Stimulated activated effector memory CD8-positive, alpha-beta T cell treated with anti-CD3 and anti-CD28 coated beads, Interleukin-12 subunit alpha, Interleukin-12 subunit beta, amount 100 ng/mL, for 72 hours (primary cell): ENCODE measurements around the gene ACR.
"Not testable (repeated sequence)": the region's sequence is repeated elsewhere in the genome, so short reads cannot be mapped to it uniquely, and the experiment has no call there.

Source experiments
- ATAC-seq: fragments of 150-1000 bp; cut with Tn5 transposase; 2 replicates; pipeline ENCODE4 v1.10.0; 2021
- DNase-seq, 2 donors: peaks; one replicate each; pipeline ENCODE4 v3.0.0; 2021 to 2022; ENCODE audit warnings: low spot score in 2 of 2
- H3K27ac Mint-ChIP-seq: one replicate; pipeline ENCODE4 v1.8.0; 2022; ENCODE audit warnings: mild to moderate bottlenecking, mixed read lengths
- H3K36me3 Mint-ChIP-seq: one replicate; pipeline ENCODE4 v1.8.0; 2022; ENCODE audit warnings: mild to moderate bottlenecking, mixed read lengths
- H3K4me1 Mint-ChIP-seq: one replicate; pipeline ENCODE4 v1.8.0; 2022; ENCODE audit warnings: mixed read lengths
- H3K4me3 Mint-ChIP-seq: one replicate; pipeline ENCODE4 v1.8.0; 2022; ENCODE audit warnings: mild to moderate bottlenecking, mixed read lengths
- H3K9me3 Mint-ChIP-seq: one replicate; pipeline ENCODE4 v1.8.0; 2022; ENCODE audit warnings: mixed read lengths

ACR gene

GRCh38 chr22:50732681-50733080 lies 5.3 kb upstream of the ACR start:
- DNase-seq (no peak), ATAC-seq (no peak)
- peaks cover 5% of the 10 kb centered on the region for H3K4me1 Mint-ChIP-seq
- no peak overlapping the region for H3K4me3 Mint-ChIP-seq
- no peaks in the 10 kb centered on the region for H3K9me3 Mint-ChIP-seq
- no peak overlapping the region for H3K27ac Mint-ChIP-seq
- H3K36me3 Mint-ChIP-seq: no peaks in the 10 kb centered on the region

DNA sequence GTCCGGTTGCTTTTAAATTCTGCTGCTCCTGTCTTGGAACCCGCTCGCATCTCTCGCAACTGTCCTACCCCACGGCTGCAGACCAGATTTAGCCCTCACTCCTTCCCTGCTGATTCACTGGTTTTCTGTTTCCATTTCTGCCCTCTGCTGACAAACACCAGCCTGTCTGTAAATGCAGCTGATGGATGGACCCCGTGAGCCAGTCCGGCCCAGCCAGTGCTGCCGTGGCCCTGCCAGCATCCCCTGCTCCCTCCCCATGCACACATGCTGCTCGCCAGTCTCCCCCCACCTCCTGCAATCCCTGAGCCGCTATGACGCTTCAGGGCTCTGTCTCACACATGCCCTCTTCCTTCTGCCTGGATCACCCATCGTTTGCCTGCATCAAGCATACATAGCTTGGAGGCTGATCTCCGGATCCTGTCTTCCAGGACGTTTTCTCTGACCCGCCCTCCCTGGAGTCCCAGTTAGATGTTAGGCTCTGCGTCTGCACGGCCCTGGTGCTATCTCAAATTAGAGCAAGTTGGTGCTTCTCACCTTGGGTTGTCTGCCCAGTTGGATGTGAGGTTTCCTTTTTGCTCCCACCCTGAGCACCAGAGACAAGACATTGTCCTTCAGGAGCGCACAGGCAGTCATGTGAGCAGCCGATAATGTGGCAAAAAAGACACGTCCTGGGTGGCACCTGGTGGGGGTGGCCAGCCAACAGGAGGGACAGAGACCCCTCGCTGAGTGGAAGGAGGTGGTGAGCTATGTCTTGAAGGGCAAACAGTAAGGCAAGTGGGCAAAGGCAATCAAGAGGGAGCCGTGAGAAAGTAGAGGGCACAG lies 4.3 kb upstream of the ACR start:
- no peak overlapping the region for H3K27ac Mint-ChIP-seq
- DNase-seq (no peak), ATAC-seq (no peak)
- no peaks in the 10 kb centered on the region for H3K9me3 Mint-ChIP-seq
- H3K4me1 Mint-ChIP-seq: peaks cover 5% of the 10 kb centered on the region
- no peaks in the 10 kb centered on the region for H3K36me3 Mint-ChIP-seq
- no peak overlapping the region for H3K4me3 Mint-ChIP-seq

GRCh38 chr22:50734343-50734771 lies 3.6 kb upstream of the ACR start:
- Mint-ChIP-seq H3K36me3 (no peaks in the 10 kb centered on the region), H3K4me3 (no peak overlapping the region), H3K9me3 (no peaks in the 10 kb centered on the region), H3K4me1 (peaks cover 5% of the 10 kb centered on the region), H3K27ac (no peak overlapping the region)
- ATAC-seq: no peak
- DNase-seq: no peak

GRCh38 chr22:50734986-50735738 lies 2.8 kb upstream of the ACR start:
- ATAC-seq (no peak), DNase-seq (no peak)
- peaks cover 5% of the 10 kb centered on the region for H3K4me1 Mint-ChIP-seq
- H3K4me3 Mint-ChIP-seq: no peak overlapping the region
- H3K36me3 Mint-ChIP-seq: no peaks in the 10 kb centered on the region
- no peak overlapping the region for H3K27ac Mint-ChIP-seq
- no peaks in the 10 kb centered on the region for H3K9me3 Mint-ChIP-seq

- no peak for DNase-seq
- peaks cover 5% of the 10 kb centered on the region for H3K4me1 Mint-ChIP-seq
- H3K9me3 Mint-ChIP-seq: no peaks in the 10 kb centered on the region
- H3K27ac Mint-ChIP-seq: no peak overlapping the region
- H3K4me3 Mint-ChIP-seq: no peak overlapping the region
- no peaks in the 10 kb centered on the region for H3K36me3 Mint-ChIP-seq
- no peak for ATAC-seq
Measured at GRCh38 chr22:50735739-50736030, 2.3 kb upstream of the ACR start.

GRCh38 chr22:50738649-50739227 lies 734 bp downstream of the ACR start:
- DNase-seq (no peak), ATAC-seq (no peak)
- Mint-ChIP-seq H3K36me3 (no peaks in the 10 kb centered on the region), H3K4me1 (no peaks in the 10 kb centered on the region), H3K4me3 (no peak overlapping the region), H3K27ac (no peak overlapping the region), H3K9me3 (no peaks in the 10 kb centered on the region)

DNA sequence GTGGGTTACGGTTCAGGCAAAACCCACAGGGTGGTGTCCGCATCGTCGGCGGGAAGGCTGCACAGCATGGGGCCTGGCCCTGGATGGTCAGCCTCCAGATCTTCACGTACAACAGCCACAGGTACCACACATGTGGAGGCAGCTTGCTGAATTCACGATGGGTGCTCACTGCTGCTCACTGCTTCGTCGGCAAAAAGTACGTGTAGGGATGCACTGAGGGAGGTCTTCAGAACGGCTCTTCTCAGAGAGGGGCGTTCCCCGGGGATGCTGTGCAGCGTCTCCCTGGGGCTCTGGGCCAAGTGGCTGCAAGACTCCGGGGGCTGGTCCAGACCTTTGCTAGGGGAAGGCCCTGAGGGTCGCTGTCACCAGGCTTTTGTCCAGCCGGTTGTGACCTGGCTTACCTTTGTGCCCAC lies 1.3 kb downstream of the ACR start:
- no peaks in the 10 kb centered on the region for H3K4me1 Mint-ChIP-seq
- no peaks in the 10 kb centered on the region for H3K36me3 Mint-ChIP-seq
- DNase-seq (no peak), ATAC-seq (no peak)
- H3K9me3 Mint-ChIP-seq: no peaks in the 10 kb centered on the region
- no peak overlapping the region for H3K27ac Mint-ChIP-seq
- no peak overlapping the region for H3K4me3 Mint-ChIP-seq

- no peak for ATAC-seq
- no peak for DNase-seq
- H3K4me3 Mint-ChIP-seq: no peak overlapping the region
- H3K36me3 Mint-ChIP-seq: no peaks in the 10 kb centered on the region
- H3K27ac Mint-ChIP-seq: no peak overlapping the region
- no peaks in the 10 kb centered on the region for H3K9me3 Mint-ChIP-seq
- no peaks in the 10 kb centered on the region for H3K4me1 Mint-ChIP-seq
Measured at GRCh38 chr22:50739894-50740293, 1.9 kb downstream of the ACR start.

- H3K4me3 Mint-ChIP-seq, H3K4me1 Mint-ChIP-seq, ATAC-seq, H3K36me3 Mint-ChIP-seq, H3K9me3 Mint-ChIP-seq, DNase-seq: not testable (repeated sequence)
- H3K27ac Mint-ChIP-seq: peak overlapping the region; percentile 32
Measured at GRCh38 chr22:50740714-50741113, 2.7 kb downstream of the ACR start.

DNA sequence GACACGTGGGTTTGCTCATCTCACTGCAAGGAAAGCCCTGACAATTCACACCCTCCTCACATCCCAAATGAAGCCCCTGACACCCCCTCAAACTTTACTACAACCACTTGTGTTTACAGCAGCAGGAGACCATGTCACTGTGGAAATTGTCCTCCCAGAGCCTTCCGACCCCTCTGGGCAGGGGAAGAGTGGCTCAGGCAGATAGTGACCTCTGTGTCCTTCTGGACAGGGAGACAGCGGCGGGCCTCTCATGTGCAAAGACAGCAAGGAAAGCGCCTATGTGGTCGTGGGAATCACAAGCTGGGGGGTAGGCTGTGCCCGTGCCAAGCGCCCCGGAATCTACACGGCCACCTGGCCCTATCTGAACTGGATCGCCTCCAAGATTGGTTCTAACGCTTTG lies 6.4 kb downstream of the ACR start:
- H3K4me1 Mint-ChIP-seq, DNase-seq, H3K4me3 Mint-ChIP-seq, H3K9me3 Mint-ChIP-seq, ATAC-seq, H3K36me3 Mint-ChIP-seq, H3K27ac Mint-ChIP-seq: not testable (repeated sequence)

GRCh38 chr22:50747521-50747920 lies 9.5 kb downstream of the ACR start:
- not testable (repeated sequence) for H3K4me3 Mint-ChIP-seq, H3K36me3 Mint-ChIP-seq, ATAC-seq, H3K9me3 Mint-ChIP-seq, DNase-seq, H3K27ac Mint-ChIP-seq, H3K4me1 Mint-ChIP-seq

- H3K4me3 Mint-ChIP-seq, H3K36me3 Mint-ChIP-seq, H3K4me1 Mint-ChIP-seq, H3K27ac Mint-ChIP-seq, ATAC-seq, DNase-seq, H3K9me3 Mint-ChIP-seq: not testable (repeated sequence)
Measured at GRCh38 chr22:50748630-50749029, 10.6 kb downstream of the ACR start.

GRCh38 chr22:50749302-50750074 lies 11.5 kb downstream of the ACR start:
- H3K9me3 Mint-ChIP-seq, ATAC-seq, DNase-seq, H3K4me3 Mint-ChIP-seq, H3K36me3 Mint-ChIP-seq, H3K4me1 Mint-ChIP-seq, H3K27ac Mint-ChIP-seq: not testable (repeated sequence)

GRCh38 chr22:50755251-50755650 lies 17.2 kb downstream of the ACR start:
- H3K4me1 Mint-ChIP-seq, H3K4me3 Mint-ChIP-seq, H3K27ac Mint-ChIP-seq, H3K36me3 Mint-ChIP-seq, DNase-seq, ATAC-seq, H3K9me3 Mint-ChIP-seq: not testable (repeated sequence)

DNA sequence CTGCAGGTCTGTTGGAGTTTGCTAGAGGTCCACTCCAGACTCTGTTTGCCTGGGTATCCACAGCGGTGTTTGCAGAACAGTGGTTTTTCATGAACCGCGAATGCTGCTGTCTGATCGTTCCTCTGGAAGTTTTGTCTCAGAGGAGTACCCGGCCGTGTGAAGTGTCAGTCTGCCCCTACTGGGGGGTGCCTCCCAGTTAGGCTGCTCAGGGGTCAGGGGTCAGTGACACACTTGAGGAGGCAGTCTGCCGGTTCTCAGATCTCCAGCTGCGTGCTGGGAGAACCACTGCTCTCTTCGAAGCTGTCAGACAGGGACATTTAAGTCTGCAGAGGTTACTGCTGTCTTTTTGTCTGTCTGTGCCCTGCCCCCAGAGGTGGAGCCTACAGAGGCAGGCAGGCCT lies 18.4 kb downstream of the ACR start:
- H3K27ac Mint-ChIP-seq: peak overlapping the region; percentile 88
- not testable (repeated sequence) for H3K9me3 Mint-ChIP-seq, ATAC-seq

More for the DNA sequence above, 18.4 kb downstream of the ACR start:
- H3K4me1 Mint-ChIP-seq, DNase-seq, H3K36me3 Mint-ChIP-seq: not testable (repeated sequence)
- peak overlapping the region; percentile 94 for H3K4me3 Mint-ChIP-seq
